PFSK-1 (cell line): Measurements from ENCODE around the gene ERC2.

Experiments
- FOXP2 ChIP-seq: optimal IDR thresholded peaks from 2 replicates; pipeline ENCODE3; 2011; ENCODE audit warnings: borderline replicate concordance, control low read depth, inconsistent platforms; ENCODE audit not compliant: insufficient read depth; ENCODE audit errors: extremely low read length, extremely low read depth
- POLR2AphosphoS5 ChIP-seq: IDR thresholded peaks from 2 replicates; pipeline ENCODE4 v1.6.1; 2012; ENCODE audit warnings: low read depth, mild to moderate bottlenecking, control low read depth, low read length, moderate library complexity
- TF ChIP-seq, protein P1 (sequence below), 2 experiments: IDR thresholded peaks; 2 replicates each; pipeline versions ENCODE4 v1.6.1 to v1.8.0; 2011 to 2012; ENCODE audit warnings: low read depth in 2 of 2, low read length in 2 of 2, control low read depth in 1 of 2, inconsistent platforms in 1 of 2, mild to moderate bottlenecking in 1 of 2, moderate library complexity in 1 of 2; ENCODE audit not compliant: insufficient read depth in 1 of 2

DNA sequence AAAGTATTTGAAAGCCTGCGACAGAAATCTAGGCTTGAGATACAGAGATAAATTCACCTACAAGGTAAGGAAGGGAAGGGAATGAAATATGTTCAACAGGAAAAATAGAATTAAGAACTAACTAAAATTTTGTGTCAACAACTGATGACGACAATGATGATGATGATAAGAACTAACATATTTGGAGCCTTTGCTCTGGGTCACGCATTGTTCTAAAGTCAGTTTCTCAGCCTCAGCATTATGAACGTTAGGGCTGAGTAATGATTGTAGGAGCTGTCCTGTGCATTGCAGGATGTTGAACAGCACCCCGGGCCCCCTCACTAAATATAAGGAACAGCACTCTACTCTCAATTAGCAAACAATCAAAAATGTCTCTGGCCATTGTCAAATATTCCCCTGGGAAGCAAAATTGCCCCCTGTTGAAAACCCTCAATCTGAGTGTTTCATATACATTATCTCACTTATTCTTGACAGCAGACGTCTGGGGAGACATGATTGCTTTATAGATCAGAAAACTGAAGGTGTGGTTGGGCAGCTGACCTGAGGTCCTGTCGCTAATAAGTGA lies 88.5 kb downstream of the ERC2 start:
- no peak for TF ChIP-seq POLR2AphosphoS5
- no peak for TF ChIP-seq FOXP2
- TF ChIP-seq, protein P1, sequence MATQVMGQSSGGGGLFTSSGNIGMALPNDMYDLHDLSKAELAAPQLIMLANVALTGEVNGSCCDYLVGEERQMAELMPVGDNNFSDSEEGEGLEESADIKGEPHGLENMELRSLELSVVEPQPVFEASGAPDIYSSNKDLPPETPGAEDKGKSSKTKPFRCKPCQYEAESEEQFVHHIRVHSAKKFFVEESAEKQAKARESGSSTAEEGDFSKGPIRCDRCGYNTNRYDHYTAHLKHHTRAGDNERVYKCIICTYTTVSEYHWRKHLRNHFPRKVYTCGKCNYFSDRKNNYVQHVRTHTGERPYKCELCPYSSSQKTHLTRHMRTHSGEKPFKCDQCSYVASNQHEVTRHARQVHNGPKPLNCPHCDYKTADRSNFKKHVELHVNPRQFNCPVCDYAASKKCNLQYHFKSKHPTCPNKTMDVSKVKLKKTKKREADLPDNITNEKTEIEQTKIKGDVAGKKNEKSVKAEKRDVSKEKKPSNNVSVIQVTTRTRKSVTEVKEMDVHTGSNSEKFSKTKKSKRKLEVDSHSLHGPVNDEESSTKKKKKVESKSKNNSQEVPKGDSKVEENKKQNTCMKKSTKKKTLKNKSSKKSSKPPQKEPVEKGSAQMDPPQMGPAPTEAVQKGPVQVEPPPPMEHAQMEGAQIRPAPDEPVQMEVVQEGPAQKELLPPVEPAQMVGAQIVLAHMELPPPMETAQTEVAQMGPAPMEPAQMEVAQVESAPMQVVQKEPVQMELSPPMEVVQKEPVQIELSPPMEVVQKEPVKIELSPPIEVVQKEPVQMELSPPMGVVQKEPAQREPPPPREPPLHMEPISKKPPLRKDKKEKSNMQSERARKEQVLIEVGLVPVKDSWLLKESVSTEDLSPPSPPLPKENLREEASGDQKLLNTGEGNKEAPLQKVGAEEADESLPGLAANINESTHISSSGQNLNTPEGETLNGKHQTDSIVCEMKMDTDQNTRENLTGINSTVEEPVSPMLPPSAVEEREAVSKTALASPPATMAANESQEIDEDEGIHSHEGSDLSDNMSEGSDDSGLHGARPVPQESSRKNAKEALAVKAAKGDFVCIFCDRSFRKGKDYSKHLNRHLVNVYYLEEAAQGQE (IDR thresholded peaks at IDR 0.05; ENCODE audit: insufficient read depth in 1 of 2, low read depth in 2 of 2, low read length in 2 of 2) = no peak
